ENCODE results near the gene AHSG. TPM values are rescaled to one million over a fixed set of nuclear protein-coding genes. Genes with fewer than 3 reads are reported as not detected.

Gene AHSG
- total and polyA plus RNA-seq, 8 donors, result 0.92 TPM; not detected in 7

GRCh38 chr3:186590580-186591295, 22.1 kb upstream of the AHSG start:
- intact Hi-C loops (cut with DNase I; ENCODE audit: low total_unique reads), result no loop called here

GRCh38 chr3:186592682-186593081, 20.2 kb upstream of the AHSG start:
- Histone ChIP-seq H3K9me3 (no peaks in the 10 kb centered on the region), H3K36me3 (no peaks in the 10 kb centered on the region), H3K4me1 (peaks cover 0 to 11% (median 0%) of the 10 kb centered on the region in 4 donors), H3K27ac (no peak overlapping the region), H3K27me3 (no peaks in the 10 kb centered on the region), H3K4me3 (no peak overlapping the region)
- whole genome bisulfite sequencing, 5 donors, result 86 to 99% (median 93%) methylated on average over 4 of the region's 4 CpGs
- intact Hi-C loops (cut with DNase I; ENCODE audit: low total_unique reads), result no loop called here
- DNase-seq, result no peak
- TF ChIP-seq EP300 (IDR thresholded peaks at IDR 0.05) (no peak), POLR2A (IDR thresholded peaks at IDR 0.05) (no peak), CTCF (IDR thresholded peaks at IDR 0.05) (no peak), POLR2AphosphoS5 (IDR thresholded peaks at IDR 0.05) (no peak)

More at GRCh38 chr3:186590580-186591295, 22.1 kb upstream of the AHSG start:
- no peak for TF ChIP-seq POLR2AphosphoS5 (IDR thresholded peaks at IDR 0.05)
- TF ChIP-seq POLR2A (IDR thresholded peaks at IDR 0.05), result no peak
- TF ChIP-seq EP300 (IDR thresholded peaks at IDR 0.05), result no peak
- no peak for TF ChIP-seq CTCF (IDR thresholded peaks at IDR 0.05)
- H3K36me3 ChIP-seq, result peaks cover 0 to 14% (median 6%) of the 10 kb centered on the region in 4 donors
- H3K4me1 ChIP-seq, result peaks cover 0 to 11% (median 0%) of the 10 kb centered on the region in 4 donors
- H3K9me3 ChIP-seq, result no peaks in the 10 kb centered on the region
- peak overlapping the region in 1 of 5 donors; percentile 52 for H3K27ac ChIP-seq
- H3K4me3 ChIP-seq, result no peak overlapping the region
- H3K27me3 ChIP-seq, result no peaks in the 10 kb centered on the region
- DNase-seq, result no peak
- WGBS, 5 donors, result 62 to 68% (median 67%) methylated on average over 7 of the region's 7 CpGs

GRCh38 chr3:186593862-186594261, 19.0 kb upstream of the AHSG start:
- WGBS, 5 donors, result 82 to 92% (median 84%) methylated on average over 3 of the region's 3 CpGs
- no peak for DNase-seq

GRCh38 chr3:186594591-186595113, 18.2 kb upstream of the AHSG start:
- no peaks in the 10 kb centered on the region for H3K9me3 ChIP-seq
- intact Hi-C loops (cut with DNase I; ENCODE audit: low total_unique reads), result no loop called here
- H3K27me3 ChIP-seq, result no peaks in the 10 kb centered on the region
- no peaks in the 10 kb centered on the region for H3K36me3 ChIP-seq
- TF ChIP-seq EP300 (IDR thresholded peaks at IDR 0.05) (no peak), CTCF (IDR thresholded peaks at IDR 0.05) (no peak), POLR2AphosphoS5 (IDR thresholded peaks at IDR 0.05) (no peak), POLR2A (IDR thresholded peaks at IDR 0.05) (no peak)
- DNase-seq, result no peak
- no peak overlapping the region for H3K27ac ChIP-seq
- no peak overlapping the region for H3K4me3 ChIP-seq
- H3K4me1 ChIP-seq, result no peaks in the 10 kb centered on the region
- 72 to 82% (median 78%) methylated on average over 6 of the region's 6 CpGs for WGBS, 5 donors

More at GRCh38 chr3:186593862-186594261, 19.0 kb upstream of the AHSG start:
- TF ChIP-seq EP300 (IDR thresholded peaks at IDR 0.05) (no peak), POLR2AphosphoS5 (IDR thresholded peaks at IDR 0.05) (no peak), CTCF (IDR thresholded peaks at IDR 0.05) (no peak), POLR2A (IDR thresholded peaks at IDR 0.05) (no peak)
- no peaks in the 10 kb centered on the region for H3K36me3 ChIP-seq
- H3K27me3 ChIP-seq, result no peaks in the 10 kb centered on the region
- intact Hi-C loops (cut with DNase I; ENCODE audit: low total_unique reads), result no loop called here
- H3K4me1 ChIP-seq, result peaks cover 0 to 4% (median 0%) of the 10 kb centered on the region in 4 donors
- H3K27ac ChIP-seq, result no peak overlapping the region
- H3K4me3 ChIP-seq, result no peak overlapping the region
- H3K9me3 ChIP-seq, result no peaks in the 10 kb centered on the region
